HTERT RPE-1 (cell line): ENCODE data around the gene IRF5.
"Not testable (repeated sequence)": the region's sequence is repeated elsewhere in the genome, so short reads cannot be mapped to it uniquely, and the experiment has no call there.

Source experiments
- in situ Hi-C: fragments of 300-500 bp; cut with MboI; formaldehyde crosslinking; loops from 4 replicates; pipeline ENCODE4 v1.14.3; 2020; ENCODE audit warnings: low sequenced_read_pairs

IRF5 gene

DNA sequence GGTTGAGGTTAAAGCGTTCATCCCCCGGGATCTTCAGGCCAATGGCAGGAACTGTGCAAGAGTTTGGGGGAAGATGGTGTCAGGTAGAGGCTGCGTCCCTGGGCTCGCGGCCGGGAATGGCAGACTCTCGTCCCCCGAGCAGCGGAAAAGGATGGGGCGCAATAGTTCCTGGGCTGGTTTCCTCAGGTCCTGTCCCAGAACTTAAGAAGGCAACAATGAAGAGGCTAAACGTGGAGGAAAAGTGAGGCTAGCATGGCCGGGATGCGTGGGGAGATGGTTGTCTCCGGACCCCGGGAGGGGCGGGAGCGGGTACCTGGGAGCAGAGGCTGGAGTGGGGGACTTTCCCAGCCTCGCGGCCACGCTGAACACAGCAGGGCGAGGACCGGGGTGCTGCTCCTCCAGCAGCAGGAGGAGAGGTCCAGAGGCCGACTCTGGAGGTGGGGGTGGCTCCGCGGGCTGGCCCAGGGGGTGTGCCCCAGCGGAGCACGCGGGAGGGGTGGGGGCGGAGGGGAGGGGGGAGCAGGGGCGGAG is 882 bp downstream of the IRF5 start:
- in situ Hi-C loops: no loop called here

DNA sequence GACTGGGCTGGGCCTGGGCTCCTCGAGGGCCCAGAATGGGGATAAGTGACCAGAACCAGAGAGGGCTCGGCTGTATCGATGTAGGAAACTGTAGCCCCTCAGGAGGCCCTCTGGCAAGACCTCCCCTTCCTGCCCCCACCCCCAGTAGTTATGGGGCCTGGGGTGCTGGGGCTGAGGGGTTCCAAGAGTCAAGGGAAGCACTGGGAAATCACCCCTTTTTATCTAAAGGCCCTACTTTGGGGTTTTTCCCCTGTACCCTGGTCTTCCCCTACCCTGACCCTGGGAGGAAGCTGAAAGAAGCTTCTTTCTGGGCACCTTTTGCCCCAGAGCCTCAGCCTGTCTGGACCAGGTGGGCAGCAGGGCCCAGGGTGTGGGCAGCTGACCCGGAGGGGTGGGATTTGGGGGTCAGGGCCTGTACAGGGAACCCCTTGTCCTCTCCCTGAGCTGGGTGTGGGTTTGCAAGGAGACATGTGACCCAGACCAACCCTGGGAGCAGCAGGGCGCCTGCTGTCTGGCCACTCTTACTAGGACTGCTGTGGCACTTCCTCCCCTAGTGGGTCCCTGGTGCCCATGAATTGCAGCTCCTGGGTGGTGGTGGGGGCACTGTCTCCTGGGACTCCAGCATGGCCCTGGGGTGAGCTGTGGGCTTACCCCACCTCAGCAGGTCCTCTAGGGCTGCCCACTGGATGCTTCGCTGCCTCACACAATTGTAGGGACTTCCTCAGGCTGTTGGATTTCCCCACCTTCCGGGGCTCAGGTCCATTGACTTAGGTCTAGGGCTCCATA is 1.5 kb downstream of the IRF5 start:
- in situ Hi-C loops: no loop called here

DNA sequence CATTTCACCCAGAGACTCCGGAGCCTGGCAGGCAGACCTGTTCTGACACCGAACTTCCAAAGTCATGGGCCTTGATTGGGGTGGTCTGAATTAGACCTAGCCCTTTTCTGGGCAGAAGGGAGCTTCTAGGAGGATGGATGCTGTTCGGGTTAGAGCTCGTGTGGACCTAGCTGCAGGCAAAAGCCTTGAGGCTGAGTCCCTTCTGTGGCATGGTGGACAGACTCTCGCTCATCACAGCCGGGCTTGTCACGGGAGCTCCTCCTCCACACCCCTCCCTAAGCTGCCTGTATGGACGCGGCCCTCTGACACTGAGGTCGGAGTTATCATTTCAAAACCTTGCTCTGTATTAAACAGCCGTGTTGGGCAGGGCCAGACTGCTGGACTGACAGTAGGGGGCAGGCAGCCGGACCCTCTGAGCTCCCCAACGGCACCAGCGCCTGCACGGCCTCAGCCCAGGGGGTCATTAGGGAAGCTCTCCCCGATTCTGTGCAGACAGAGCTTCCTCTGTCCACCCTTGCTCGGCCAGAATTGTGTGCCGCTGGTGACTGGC is 2.2 kb downstream of the IRF5 start:
- in situ Hi-C loops: no loop called here

DNA sequence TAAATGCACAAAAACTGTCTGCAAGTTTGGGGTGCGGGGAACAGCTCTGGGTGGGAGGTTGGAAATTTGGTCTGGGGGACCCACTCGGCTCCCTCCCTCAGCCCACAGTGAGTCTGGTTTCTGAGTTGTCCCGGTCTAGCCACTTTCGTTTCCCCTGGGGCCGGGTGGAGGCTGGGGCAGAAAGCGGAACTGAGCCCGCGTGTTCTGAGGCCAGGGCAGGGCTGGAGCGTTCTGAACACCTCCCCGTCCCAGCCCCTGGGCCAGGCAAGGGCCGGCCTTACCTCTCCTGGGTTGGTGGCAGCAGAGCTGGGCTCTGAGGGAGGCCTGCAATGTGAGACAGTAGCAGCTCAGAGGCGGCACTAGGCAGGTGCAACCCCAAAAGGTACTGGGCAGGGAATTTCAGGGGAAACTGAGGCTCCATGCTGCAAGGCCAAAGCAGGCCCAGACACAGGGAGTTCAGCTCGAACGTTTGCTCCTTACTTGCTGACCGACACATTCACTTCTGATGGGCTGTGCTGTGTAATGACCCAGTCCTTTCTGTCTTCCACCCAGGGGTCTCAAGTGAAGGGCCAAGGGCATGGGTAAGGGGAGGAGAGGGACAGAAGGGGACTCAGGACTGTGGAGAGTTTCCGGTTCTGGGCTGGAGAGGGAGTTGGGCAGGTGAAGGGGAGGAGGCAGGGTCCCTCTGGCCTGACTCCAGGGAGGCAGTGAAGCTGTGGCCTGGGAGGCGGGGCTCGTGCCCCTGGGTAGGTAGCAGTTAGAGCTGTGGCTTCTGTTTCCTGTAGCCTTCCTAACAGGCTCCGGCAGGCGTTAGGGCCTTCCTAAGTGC is 3.0 kb downstream of the IRF5 start:
- in situ Hi-C loops: no loop called here

DNA sequence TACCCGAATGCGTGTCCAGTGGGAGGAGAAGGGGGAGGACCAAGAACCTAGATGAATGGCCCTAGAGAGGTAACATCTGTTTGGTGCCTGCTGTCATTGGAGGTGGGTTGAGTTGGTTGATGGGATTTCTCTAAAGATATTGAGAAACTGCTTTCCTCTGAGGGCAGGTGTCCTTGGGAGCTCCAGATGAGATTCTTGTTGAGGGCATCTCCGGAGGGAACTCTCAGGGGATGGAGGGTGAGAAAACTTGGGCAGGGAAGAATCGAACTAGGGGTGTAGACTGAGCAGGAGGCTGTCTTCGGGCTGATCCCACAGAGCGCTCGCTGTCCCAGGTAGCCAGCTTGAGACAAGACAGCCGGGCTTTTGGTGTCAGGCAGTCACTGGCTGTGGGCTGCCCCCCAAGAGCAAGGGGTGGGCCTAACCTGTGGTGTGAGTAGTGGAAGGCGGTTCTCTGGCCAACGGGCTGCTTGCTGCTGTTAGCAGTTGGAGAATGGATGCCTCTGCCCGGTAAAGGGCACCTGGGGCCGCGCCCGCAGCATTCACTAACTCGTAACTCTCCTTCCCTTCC is 3.7 kb downstream of the IRF5 start:
- in situ Hi-C loops: no loop called here

DNA sequence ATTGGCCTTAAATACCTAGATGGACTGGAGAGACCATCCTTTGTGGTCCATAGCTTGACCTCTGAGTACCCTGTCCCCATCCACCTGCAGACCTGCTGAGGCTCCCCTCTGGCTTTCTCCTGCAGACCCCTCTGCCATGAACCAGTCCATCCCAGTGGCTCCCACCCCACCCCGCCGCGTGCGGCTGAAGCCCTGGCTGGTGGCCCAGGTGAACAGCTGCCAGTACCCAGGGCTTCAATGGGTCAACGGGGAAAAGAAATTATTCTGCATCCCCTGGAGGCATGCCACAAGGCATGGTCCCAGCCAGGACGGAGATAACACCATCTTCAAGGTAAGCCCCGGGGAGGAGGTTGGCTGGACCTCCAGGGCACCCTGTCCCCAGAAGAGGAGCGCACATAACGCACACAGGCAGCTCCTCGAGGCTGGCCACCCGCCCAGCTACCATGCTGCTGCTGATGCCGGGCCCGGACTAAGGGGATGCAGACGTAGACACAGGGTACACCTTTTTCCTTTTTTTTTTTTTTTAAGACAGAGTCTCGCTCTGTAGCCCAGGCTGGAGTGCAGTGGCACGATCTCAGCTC is 4.3 kb downstream of the IRF5 start:
- in situ Hi-C loops: no loop called here

DNA sequence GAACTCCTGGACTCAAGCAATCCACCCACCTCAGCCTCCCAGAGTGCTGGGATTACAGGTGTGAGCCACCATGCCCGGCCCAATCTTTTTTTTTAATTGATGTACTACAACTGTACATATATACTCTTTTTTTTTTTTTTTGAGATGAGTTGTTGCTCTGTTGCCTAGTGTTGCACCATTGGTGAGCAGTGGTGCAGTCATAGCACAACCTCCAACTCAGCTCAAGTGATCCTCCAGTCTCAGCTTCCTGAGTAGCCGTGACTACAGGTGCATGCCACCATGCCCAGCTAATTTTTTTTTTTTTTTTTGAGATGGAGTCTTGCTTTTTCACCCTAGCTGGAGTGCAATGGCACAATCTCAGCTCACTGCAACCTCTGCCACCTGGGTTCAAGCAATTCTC is 5.5 kb downstream of the IRF5 start:
- in situ Hi-C loops: not testable (repeated sequence)

DNA sequence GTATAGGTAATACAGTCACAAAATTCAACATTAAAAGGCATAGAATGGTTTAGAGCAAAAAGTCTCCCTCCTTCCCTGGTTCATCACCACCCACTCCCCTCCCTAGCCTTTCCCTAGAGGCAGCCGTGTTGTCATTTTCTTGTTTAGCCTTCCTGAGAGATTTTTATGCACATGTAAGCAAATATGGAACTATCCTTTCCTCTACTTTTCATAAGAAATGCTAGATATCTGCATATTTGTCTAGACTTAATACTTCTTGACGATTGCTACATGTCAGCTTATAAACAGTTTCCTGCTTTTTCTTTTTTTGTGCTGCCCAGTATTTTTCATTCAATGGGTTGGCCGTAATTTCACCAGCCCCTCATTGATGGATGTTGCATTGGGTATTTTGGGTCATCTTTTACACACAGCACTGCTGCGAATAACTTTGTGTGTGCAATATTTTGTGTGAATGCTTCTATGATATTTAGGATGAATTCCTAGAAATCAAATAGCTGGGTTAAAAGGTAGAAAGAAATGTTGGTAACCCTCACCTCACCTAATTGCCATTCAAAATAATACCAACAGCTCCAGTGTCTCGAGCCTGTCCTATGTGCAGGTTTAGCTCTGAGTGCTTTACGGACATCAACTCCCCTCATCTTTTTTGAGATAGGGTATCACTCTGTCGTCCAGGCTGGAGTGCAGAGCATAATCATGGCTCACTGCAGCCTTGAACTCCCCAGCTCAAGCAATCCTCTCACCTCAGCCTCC is 6.9 kb downstream of the IRF5 start:
- in situ Hi-C loops: no loop called here

DNA sequence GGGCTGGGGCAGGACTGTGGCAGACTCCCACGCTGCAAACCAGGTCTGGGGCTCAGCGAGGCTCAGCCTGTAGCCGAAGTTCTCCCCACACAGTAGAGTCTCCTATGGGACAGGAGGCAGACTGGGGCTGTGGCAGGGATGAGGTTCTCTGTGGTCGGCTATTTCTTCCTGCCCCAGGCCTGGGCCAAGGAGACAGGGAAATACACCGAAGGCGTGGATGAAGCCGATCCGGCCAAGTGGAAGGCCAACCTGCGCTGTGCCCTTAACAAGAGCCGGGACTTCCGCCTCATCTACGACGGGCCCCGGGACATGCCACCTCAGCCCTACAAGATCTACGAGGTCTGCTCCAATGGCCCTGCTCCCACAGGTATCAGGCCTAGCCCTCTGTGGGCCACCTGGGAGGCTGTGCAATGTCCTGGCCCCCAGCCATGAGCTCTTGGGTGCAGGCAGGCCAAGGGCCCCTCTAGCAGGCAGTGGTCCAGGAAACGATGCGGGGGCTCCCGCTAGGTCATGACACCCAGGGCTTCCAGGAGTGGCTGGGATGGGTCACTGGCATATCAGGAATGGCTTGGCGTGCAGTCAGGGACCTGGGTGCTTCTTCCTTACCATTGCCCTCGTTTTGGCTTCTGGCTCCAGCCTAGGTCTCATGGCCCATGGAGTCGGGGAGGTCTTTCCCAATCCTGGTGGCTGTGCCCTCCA is 8.1 kb downstream of the IRF5 start:
- in situ Hi-C loops: no loop called here

DNA sequence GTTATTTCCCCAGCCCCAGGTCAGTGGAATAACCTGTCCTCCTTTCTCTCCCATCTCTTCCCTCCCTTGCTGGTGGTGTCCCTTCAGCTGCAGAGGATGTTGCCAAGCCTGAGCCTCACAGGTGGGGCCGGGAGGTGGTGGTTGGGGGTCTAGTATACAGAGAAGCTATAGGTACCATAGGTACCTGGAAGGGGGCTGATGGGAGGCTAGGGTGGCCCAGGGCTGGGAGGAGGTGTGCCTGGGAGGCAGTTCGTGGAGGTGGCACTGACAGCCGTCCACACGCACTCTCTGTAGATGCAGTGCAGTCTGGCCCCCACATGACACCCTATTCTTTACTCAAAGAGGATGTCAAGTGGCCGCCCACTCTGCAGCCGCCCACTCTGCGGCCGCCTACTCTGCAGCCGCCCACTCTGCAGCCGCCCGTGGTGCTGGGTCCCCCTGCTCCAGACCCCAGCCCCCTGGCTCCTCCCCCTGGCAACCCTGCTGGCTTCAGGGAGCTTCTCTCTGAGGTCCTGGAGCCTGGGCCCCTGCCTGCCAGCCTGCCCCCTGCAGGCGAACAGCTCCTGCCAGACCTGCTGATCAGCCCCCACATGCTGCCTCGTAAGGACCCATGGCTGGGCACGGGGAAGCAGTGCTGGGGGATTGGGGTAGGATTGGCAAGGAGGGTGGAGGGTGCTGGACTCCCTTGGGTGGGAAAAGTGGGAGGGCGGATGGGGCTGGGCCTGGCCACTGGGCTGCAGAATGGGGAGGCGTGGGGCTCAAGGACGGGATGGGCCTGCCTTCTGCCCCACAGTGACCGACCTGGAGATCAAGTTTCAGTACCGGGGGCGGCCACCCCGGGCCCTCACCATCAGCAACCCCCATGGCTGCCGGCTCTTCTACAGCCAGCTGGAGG is 9.5 kb downstream of the IRF5 start:
- in situ Hi-C loops: no loop called here

DNA sequence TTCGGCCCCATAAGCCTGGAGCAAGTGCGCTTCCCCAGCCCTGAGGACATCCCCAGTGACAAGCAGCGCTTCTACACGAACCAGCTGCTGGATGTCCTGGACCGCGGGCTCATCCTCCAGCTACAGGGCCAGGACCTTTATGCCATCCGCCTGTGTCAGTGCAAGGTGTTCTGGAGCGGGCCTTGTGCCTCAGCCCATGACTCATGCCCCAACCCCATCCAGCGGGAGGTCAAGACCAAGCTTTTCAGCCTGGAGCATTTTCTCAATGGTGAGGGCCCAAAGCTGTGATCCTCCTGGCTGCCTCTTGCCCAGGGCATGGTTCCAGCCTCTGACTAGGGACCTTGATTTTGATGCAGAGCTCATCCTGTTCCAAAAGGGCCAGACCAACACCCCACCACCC is 10.1 kb downstream of the IRF5 start:
- in situ Hi-C loops: no loop called here

DNA sequence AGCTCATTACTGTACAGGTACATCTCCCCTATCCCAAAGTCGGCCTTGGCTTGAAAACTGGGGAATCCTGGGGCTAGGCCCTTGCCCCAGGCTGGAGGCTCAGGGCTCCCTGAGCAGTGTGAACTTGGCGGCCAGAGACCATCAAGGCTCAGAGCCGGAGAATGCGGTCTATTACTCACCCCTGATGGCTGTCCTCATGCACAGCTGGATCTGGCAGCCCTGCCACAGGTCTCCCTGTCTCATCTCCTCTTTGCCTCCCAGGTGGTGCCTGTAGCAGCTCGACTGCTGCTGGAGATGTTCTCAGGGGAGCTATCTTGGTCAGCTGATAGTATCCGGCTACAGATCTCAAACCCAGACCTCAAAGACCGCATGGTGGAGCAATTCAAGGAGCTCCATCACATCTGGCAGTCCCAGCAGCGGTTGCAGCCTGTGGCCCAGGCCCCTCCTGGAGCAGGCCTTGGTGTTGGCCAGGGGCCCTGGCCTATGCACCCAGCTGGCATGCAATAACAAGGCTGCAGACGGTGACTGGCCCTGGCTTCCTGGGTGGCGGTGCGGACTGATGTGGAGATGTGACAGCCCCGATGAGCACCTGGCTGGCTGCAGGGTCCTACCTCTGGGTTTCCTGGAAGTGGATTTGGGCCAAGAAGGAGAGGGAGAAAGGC is 10.7 kb downstream of the IRF5 start:
- in situ Hi-C loops: no loop called here

DNA sequence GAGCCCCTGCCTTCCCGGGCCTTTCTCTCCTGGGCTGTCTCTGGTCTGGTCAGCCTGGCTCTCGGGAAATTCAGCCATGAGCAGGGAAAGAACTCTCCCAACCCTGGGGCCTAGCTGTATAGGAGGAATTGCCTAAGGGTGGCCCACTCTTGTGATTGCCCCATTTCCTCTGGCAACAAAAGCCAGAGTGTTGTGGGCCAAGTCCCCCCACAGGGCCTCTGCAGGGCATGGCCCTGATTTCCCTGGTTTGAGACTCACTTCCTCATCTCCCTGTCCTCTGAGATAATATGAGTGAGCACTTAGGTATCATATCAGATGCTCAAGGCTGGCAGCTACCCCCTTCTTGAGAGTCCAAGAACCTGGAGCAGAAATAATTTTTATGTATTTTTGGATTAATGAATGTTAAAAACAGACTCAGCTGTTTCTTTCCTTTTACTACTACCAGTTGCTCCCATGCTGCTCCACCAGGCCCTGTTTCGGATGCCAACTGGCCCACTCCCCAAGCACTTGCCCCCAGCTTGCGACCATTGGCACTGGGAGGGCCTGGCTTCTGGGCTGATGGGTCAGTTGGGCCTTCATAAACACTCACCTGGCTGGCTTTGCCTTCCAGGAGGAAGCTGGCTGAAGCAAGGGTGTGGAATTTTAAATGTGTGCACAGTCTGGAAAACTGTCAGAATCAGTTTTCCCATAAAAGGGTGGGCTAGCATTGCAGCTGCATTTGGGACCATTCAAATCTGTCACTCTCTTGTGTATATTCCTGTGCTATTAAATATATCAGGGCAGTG is 11.4 kb downstream of the IRF5 start:
- in situ Hi-C loops: no loop called here

DNA sequence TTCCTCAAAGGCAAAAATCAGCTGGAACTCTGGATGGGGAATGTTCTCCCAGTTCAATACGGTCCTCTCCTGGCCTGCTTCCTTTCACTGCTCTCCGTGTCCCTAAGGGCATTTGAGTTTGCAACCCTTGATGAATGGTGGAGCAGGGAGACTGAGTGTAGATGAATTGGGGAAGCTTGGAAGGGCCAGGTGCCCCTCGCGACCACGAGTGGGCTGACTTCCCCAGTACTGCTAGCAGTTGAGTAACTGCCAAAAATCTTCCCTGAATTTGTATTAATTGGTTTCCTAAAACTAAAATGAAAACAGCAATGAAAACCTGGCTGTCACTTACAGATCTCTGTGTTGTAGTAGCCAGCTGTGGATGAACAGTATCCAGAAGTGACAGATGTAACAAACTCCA is 13.6 kb downstream of the IRF5 start:
- in situ Hi-C loops: no loop called here

DNA sequence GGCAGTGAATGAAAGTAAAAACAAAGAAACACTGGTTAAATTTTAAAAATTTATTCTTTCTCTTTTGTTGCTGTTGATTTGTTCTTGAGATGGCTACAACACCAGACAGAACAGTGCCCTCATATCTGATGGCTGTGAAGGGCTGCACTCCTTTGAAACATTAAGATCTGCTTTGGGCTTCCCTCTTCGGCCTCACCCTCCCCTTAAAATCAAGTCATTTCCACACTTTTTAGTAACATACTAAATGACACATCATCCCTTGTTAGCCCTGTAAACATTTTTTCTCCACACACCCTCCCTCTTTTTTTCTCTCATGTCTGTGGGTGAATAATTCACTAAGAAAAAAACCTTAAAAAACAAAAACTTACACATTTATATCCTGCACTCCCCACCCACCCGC is 16.4 kb downstream of the IRF5 start:
- in situ Hi-C loops: no loop called here

DNA sequence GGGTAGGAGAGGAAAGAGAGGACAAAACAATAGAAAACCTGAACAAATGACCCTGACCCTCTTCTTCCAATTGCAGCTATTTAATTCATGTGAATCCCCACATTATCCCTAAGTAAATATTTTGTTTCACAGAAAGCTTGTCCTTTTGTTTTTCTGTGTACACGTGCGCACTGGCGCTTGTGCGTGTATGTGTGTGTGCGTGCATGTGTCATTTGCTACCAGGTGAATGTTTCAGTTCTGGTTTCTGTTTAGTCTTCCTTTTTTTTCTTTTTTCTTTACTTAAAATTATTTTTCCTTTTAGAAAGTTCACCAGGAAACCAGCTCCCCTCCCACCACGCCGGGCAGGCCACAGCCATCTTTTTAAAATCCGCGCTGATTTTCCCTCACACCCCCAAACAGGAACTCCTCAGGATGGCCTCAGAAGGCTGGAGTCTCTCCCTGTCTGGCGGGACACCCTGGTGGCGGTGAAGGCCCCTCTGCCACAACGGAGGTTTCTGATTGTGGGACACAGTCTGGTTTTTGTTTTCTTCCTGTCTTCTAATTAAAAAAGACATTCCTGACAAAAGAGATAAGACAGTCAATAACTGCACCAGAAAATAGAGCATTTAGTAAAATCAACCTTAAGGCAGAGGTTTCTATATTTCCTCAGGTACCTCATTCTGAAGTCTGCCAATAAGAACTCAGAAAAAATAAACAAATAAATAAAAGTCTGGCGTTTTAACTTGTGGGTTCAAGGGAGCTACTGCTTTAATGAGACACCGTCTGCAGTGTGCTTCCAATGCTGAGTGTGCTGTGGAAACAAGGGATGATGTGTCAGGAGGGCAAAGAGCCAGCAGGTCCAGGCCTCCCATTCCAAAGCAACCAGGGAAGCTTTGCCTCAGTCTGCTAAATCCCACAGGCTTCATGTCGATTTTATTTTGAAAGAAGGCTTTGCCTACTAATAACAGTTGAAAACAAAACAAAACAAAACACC is 17.4 kb downstream of the IRF5 start:
- in situ Hi-C loops: no loop called here
